GM18519 (cell line): ENCODE data around the gene CPA3.
A peak's percentile ranks its signal among the peaks of the same experiment; 100 is the strongest.

Experiments used
- ATAC-seq: cut with Tn5 transposase; IDR thresholded peaks from one replicate; pipeline ENCODE4 v1.9.1; 2021; ENCODE audit warnings: mild to moderate bottlenecking, moderate library complexity; ENCODE audit not compliant: unreplicated experiment, low FRiP score

The CPA3 gene

DNA sequence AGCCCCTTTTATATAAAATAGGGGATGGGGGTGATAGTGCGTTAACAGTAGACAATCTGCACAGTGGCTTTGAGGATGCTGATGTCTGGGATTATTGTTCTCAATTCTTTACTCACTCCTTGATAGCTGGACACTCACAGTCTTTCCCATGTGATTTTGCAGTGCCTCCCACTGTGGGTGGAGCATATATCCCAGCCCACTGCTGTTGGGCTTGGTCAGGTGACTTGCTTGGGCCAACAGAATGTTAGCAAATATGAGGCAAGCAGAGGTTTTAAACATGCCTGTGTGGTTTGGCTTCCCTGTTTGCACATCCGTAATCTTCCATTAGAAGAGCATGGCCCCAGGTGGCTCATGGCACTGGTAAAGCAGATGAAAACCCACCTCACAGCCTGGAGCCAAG, 46.5 kb downstream of the CPA3 start:
- ATAC-seq: no peak

DNA sequence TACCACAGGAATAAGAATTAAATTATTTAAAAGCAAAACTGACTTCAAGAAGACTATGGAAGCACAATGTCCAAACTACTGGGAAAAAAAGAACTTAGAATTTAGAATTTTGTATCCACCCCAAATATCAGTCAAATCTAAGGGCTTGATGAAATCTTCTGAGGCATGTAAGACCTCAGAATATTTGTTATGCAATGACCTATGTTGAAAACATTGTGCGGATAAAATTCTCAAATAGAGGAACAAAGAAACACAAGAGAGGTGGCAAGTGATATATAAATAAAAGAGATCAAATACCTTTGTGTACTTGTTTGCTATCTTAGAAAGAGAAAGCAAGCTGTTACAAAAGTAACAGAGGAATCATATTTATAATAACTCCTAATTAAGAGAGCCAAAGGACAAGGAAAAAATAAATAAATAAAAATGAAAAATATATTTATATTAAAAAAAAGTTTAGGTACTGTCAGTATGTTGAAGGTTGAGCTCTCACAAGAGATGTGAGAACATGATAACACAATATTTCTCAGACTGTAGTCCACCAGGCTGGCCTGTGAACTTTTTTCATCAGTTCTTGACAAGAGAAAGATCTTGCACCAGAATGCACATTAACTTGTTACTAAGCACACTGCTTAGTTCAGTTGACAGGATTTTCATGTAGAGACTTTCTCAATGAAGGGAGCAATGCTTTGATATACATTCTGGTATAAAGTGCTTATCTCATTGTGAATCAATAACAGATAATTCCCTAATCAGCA, 50.0 kb downstream of the CPA3 start:
- ATAC-seq: no peak

DNA sequence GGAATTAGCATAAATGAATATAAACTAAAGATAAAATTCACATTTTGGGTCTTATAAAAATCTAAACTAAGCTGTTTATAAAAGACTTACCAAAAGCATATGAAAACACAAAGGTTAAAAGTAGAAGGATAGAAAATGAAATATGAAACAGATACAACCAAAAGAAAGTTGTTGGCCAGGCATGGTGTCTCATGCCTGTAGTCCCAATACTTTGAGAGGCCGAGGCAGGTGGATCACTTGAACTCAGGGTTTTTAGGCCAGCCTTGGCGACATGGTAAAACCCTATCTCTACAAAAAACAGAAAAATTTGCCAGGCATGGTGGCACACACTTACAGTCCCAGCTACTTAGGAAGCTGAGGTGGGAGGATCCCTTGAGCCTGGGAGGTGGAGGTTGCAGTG, 51.0 kb downstream of the CPA3 start:
- no peak for ATAC-seq

DNA sequence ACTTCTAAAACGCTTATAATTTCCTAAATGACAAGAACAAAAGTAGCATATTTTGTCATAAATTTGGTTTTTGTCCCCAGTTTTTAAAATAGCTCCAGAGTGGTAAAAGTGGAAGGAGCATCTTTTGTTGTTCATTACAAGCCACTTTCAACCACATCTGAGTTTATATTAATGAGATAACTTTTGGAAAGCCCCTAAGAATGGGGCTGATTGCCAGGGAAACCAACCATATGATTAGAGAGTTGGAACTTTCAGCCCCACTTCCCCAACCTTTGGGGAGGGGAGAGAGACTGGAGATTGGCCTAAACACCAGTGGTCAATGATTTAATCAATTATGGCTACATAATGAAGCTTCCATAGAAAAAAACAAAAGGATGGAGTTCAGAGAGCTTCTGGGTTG, 57.4 kb downstream of the CPA3 start:
- ATAC-seq: no peak

DNA sequence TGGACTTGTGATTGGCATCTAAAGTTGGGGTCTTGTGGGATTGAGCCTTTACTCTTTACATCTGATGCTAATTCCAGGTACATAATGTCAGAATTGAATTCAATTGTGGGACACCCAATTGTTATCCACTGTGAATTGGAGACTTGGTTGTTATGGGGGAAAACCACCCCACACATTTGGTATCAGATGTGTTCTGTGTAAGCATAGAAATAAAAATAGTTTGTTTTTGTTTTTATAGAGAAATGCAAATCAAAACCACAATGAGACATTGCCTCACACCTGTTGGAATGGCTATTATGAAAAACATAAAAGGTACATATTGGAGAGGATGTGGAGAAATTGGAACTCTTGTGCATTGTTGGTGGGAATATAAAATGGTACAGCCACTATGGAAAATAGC, 58.5 kb downstream of the CPA3 start:
- no peak for ATAC-seq

DNA sequence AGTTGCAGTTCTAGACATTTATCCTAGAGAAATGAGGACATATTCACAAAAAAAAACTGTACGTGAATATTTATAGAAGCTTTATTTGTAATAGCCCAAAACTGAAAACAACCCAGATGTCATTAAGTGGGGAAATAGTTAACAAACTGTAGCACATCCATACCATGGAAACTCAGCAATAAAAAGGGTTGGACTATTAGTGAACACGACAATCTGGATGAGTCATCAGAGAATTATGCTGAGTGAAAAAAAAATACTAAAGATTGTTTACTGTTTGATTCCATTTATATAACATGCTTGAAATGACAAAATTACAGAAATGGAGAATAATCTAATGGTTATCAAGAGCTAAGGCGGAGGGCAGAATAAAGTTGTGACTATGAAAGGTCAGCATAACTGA, 59.5 kb downstream of the CPA3 start:
- no peak for ATAC-seq

DNA sequence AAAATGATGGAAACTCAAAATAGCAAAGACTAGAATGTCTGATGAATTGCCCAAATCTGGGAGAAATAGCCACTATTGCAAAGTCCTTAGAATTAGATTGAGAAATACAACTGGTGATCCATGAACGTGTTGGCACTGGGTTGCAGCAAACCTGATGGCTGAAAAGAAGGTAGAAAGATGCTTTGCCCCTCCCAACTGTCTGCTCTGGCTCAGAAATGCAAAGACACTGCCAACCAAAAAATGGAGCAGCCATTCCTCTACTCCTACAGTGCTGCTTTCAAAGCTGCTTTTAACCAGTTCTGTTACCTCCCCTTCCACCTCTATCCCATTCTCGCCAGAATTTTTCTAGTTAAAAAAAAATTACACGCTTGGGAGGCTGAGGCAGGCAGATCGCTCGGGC, 60.7 kb downstream of the CPA3 start:
- no peak for ATAC-seq

DNA sequence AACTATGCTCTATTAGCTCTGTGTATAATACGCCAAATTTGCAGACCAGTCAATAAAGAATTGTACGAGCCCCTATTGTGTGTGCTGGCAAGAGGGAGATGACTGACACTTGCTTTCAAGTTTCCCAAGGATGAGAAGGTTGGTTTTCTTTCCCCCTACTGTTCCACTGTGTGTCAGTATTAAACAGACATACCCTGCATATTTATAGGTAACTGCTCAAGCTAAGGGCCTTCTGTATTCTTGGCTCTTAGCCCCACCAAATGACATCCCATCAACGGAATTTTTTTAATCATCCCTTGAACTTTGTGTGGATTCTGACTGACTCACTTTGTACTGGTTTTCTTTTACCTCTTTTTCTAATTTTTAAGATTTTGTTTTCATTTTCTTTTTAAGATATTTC, 65.7 kb downstream of the CPA3 start:
- no peak for ATAC-seq

DNA sequence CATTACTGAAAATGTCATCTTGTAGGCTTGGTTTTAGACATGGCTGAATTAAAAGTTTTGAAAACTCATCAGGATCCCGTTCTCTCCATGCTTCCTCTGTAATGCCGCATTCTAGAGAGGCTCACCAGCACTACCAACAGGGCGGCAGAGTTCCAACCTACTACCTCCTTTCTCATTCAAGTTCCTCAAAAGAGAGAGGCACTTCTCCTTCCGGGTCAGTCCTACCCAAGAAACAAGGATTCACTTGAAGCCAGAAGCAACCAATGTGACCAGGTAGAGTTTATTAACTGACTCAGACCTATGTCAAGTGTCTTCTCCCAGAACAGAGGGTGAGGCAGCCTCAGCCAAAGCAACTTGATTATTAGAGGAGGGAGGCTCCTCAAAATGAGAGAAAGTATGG, 66.5 kb downstream of the CPA3 start:
- no peak for ATAC-seq

DNA sequence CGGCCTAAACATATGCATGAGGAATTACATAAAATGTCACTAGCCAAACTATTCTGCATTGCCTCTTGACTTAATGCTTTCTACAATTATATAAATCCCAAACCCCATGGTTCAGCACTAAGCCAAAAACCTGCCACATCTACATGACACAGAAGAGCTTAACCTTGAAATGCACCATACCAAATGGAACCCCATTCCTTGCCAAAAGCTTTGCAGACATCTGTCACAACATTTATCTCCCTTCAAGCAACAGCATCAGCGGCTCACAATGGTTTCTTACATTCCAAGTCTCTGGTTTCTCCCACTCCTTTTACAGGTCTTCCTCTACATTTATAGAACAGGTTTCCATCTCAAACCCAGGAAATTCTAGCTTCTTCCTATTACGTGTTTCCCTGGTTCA, 67.9 kb downstream of the CPA3 start:
- ATAC-seq: no peak

DNA sequence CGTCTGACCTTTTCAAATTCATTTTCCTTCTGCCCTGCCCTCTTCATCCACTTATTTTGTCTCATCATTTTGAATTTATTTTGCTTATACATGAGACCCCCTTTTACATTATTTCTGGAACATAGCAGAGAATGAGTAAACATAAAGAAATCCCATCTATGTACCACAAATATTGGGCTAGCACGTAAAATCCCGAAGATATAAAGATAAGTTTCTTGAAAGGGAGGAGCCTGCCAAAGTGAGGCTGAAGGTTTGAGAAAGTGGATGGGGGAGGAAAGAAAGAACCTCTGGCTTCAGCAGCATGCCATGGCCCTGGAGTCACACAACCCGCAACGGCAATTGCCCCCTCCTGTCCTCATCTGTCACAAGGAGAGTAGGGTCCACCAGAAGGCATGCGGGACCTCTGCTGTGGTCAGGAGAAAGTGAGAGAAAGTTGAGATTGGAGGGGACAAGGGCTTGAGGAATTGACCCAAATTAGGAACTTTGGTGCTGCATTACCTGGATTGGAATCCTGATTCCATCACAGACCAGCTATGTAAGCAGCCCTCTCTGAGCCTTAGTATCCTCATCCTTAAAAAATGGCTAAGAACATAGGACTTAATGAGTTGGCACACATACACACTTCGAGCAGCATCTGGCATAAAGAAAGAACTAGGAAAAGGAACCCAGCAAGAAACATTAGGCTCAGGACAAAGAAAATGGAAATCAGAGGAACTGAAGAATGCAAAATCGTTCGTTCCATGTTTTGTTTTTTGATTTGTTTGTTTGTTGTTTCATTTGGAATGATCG, 72.6 kb downstream of the CPA3 start:
- ATAC-seq: no peak

DNA sequence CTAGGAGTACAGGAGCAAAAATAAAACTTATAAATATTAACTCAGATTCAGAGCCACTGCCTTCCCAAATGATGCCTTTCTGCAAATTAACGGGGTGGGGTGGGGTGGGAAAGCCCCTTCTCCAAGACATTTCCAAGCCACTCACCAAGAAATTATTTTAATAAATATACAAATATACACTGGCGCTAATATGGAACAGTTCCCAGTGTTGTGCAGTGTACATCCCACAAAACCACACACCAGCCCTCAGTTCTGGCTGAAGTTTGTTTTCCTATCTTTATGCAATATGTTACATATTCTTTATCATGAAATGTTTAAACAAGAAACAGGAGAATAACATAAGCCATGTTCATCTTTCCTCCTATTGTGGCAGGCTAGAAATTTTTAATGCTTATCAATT, 73.2 kb downstream of the CPA3 start:
- ATAC-seq: no peak

DNA sequence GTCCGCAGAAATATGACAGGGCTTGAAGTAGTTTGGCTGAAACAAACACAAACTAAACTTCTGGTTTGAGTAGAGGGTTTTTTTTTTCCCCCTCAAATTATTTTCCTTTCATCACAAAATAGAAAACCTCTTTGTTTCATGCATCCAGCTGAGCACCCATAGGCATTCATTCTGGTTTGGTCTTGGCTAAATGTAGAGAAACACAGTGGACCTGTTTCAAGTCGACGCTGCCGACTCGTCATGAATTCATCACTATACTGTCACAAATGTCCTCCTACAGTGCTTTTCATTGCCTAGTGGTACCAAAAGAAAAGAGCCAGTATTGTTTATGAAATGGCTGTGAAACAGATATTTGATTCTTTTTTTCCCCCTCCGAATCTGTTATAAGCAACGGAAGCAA, 73.8 kb downstream of the CPA3 start:
- no peak for ATAC-seq

DNA sequence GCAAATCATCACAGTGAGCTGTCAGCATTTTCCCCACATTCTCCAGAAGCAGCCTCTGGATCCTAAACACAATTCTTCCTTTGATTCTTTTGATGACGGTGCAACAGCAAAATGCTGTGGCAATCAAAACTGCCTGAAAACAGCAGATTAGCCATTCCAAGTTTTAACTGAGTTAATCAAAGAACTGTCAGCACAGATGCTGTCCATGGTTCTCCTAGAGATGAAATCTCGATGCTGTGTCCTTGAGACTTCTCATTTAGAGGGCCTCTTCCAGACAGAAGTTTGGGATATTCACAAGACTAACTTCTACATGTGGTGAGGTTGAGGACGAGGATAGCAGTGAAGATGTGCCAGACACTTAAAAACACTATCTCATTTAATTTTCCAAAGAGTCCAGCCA, 75.9 kb downstream of the CPA3 start:
- ATAC-seq: no peak

DNA sequence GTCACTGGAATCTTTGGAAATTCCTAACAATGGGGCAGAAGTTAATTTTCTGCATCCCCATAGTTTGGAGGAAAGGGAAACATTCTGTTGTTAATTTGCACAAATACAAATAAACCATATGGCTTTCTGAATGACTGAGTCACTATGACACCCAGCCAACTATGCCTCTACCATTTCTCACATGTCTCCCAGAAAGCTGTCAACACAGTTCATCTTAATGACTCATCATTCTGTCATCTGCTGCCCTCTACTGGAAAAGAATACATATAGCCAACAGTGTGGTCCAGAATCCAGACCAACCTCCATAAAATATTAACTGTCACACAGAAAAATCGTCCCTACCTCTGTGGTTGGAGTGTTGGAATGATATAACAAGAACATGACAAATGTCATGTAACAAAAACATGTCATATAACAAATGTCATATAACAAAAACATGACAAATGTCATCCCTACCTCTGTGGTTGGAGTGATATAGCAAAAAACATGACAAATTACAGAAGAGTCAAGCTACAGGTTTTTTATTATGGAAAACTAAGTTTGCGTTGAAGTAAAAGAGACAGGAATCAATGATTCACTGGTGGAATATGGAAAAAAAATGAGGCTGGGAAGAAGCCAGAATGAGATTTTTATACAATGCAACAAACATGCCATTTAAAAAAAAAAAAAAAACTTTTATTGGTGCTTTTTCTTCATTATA, 78.6 kb downstream of the CPA3 start:
- peak; percentile 98 for ATAC-seq

DNA sequence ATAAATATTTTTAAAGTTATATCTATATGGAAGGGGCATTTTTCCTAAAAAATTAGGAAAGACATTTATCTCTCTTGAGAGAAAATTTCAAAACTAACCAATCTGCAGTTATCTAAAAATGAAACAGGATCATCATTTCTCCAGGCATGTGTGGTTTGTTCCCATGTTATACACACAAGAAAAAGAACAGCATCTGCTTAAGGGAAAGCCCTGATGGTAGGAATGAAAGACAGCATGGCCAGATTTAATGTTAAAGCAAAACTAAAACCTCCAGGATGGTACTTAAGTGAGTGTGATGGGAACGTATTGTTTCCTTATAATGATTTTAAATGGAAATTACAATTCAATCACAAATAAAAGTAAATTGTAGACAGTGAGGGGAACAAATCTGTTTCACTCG, 80.0 kb downstream of the CPA3 start:
- ATAC-seq: no peak
